HFF-Myc (cell line): ENCODE results near the gene SASH1.
A peak's percentile ranks its signal among the peaks of the same experiment; 100 is the strongest.

Experiments
- DNase-seq: peaks from one replicate; pipeline ENCODE4 v3.0.0-alpha.2; 2011; ENCODE audit warnings: low read depth; ENCODE audit errors: extremely low read depth
- H3K4me3 ChIP-seq: replicated peaks from 2 replicates; pipeline ENCODE4 v1.5.1; 2011; ENCODE audit warnings: low read depth, mild to moderate bottlenecking, control low read depth, low read length
- CTCF ChIP-seq: IDR thresholded peaks from 2 replicates; pipeline ENCODE4 v1.5.1; 2012; ENCODE audit warnings: mild to moderate bottlenecking, low read depth, low read length, control low read depth; ENCODE audit errors: missing control alignments

The SASH1 gene

DNA sequence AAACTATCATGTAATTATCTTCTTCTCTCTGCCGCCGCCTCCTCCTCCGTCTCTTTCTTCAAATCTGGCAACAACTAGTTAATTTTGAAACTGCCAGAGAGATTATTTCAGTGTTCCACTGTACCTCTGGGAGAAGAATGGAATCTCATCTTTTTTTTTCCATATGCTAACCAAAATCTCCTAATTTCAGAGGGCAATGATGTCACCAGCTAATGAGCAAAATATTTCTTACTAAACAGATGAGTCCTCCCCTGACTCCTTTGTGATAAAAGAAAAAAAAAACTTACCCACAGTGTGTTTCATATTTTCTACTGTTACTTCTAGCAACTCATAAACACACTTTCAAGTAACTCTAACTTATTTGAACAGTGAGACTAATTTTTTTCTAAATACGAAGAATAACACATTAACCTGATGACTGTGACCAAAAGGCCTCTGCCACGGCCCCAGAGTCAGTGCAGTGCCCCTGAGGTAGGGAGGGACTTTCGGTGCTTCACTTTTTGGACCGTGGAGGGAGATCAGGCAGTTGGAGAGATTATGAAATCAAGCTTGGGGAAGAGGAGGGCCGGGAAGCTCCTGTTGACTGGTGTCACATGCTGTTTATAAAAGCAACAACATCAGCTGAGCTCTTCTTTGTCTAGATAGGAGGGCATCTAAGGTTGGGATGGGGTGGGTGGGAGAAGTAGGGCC, 159.6 kb downstream of the SASH1 start:
- no peak for TF ChIP-seq CTCF
- no peak for DNase-seq
- H3K4me3 ChIP-seq = no peak overlapping the region

- no peak for TF ChIP-seq CTCF
- no peak for DNase-seq
- H3K4me3 ChIP-seq = no peak overlapping the region
Observed at GRCh38 chr6:148502773-148503135, 160.1 kb downstream of the SASH1 start.

DNA sequence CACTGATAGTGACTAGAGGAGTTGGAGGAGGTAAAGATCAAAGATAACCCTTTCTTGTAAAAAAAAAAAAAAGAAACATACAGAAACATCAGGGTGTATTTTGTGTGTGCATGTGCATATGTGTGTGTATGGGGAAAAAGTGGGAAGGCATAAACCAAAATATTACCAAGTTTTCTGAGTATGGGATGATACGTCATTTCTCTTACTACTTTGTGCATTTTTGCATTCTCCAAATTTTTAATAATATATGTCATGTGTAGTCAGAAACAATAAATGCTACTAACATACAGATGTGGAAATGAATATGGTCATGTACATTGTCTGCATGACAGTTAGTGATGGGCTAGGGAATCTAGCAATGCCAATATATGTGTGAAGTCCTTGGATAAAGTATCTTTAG, 161.1 kb downstream of the SASH1 start:
- no peak overlapping the region for H3K4me3 ChIP-seq
- DNase-seq = no peak

DNA sequence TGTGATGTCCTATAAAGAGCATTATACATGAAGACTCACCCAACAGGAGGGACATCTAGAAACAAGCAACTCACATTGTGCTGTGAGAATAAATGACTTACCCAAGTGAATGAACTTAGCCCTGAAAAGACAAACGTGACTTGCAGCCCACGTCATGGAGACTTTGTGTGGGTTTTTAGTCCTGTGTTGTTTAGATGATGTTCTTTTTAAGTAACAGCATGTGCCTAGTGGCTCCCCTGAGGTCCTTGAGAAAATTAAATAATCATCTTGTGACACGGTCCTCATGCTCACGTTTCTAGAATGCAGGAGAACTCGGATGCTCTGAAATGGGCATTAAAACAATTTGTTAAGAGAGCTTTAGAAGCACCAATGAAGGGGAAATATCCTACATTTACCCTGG, 165.1 kb downstream of the SASH1 start:
- no peak for TF ChIP-seq CTCF
- DNase-seq = no peak
- H3K4me3 ChIP-seq = peak overlapping the region; percentile 79

More for the DNA sequence above, 161.1 kb downstream of the SASH1 start:
- TF ChIP-seq CTCF = no peak

GRCh38 chr6:148508401-148509041, 165.9 kb downstream of the SASH1 start:
- no peak for TF ChIP-seq CTCF
- DNase-seq = no peak
- H3K4me3 ChIP-seq = peak overlapping the region; percentile 79

- TF ChIP-seq CTCF = no peak
- DNase-seq = no peak
- H3K4me3 ChIP-seq = peak overlapping the region; percentile 79
Observed at GRCh38 chr6:148509119-148509799, 166.6 kb downstream of the SASH1 start.
